ENCODE measurements around the gene CRY2. TPM values are rescaled to one million over a fixed set of nuclear protein-coding genes. Genes with fewer than 3 reads are reported as not detected.

The CRY2 gene
- total and polyA plus RNA-seq, 2 experiments from 2014 or later, result 9.5 to 15.4 TPM

GRCh38 chr11:45846974-45847910 lies at the start of gene CRY2 (continued):
- no peak for TF ChIP-seq STAT1 (IDR thresholded peaks at IDR 0.05; ENCODE audit: unreplicated experiment)

GRCh38 chr11:45798793-45799441 lies 48.4 kb upstream of the CRY2 start:
- ATAC-seq (no peak), DNase-seq (ENCODE audit: low spot score) (no peak)
- Histone ChIP-seq H4K20me1 (replicated peaks; ENCODE audit: insufficient read depth) (no peaks in the 10 kb centered on the region), H3K4me2 (no peak overlapping the region), H3K27me3 (ENCODE audit: insufficient read depth) (peaks cover 18% of the 10 kb centered on the region), H3K79me2 (replicated peaks; ENCODE audit: insufficient read depth) (no peaks in the 10 kb centered on the region), H2AFZ (peak overlapping the region; percentile 93), H3F3A (replicated peaks; ENCODE audit: low read depth) (no peaks in the 10 kb centered on the region), H3K4me1 (ENCODE audit: insufficient read depth) (no peaks in the 10 kb centered on the region), H3K9me2 (ENCODE audit: insufficient read depth) (no peaks in the 10 kb centered on the region; the same call in 1 of the 2 replicates), H3K27ac (ENCODE audit: low read depth) (no peak overlapping the region), H3K4me3 (no peak overlapping the region), H3K36me3 (ENCODE audit: insufficient read depth) (no peaks in the 10 kb centered on the region)
- Mint-ChIP-seq H3K4me1 (peaks cover 3% of the 10 kb centered on the region; the same call in 2 of the 3 replicates), H3K27ac (no peak overlapping the region), H3K4me3 (no peak overlapping the region), H3K27me3 (ENCODE audit: insufficient read depth, low read depth, poor library complexity) (peaks cover 27% of the 10 kb centered on the region), H3K36me3 (ENCODE audit: low read depth) (no peaks in the 10 kb centered on the region; the same call in 2 of the 3 replicates), H3K9me3 (no peaks in the 10 kb centered on the region)
- no peak for TF ChIP-seq CREB1 (CRISPR knock-in tag; IDR thresholded peaks at IDR 0.05; ENCODE audit: low read depth)
- TF ChIP-seq POLR2AphosphoS5 (IDR thresholded peaks at IDR 0.05; ENCODE audit: low read depth), result no peak
- TF ChIP-seq ETS1 (IDR thresholded peaks at IDR 0.05), result no peak
- no peak for TF ChIP-seq NANOG (IDR thresholded peaks at IDR 0.05; ENCODE audit: borderline replicate concordance)
- no peak for TF ChIP-seq EZH2 (IDR thresholded peaks at IDR 0.05; ENCODE audit: low read depth, unreplicated experiment)
- TF ChIP-seq STAT1 (IDR thresholded peaks at IDR 0.05; ENCODE audit: unreplicated experiment), result no peak
- TF ChIP-seq REST (IDR thresholded peaks at IDR 0.05; ENCODE audit: unreplicated experiment), result no peak
- TF ChIP-seq CTCF (conservative IDR thresholded peaks at IDR 0.05; ENCODE audit: low read depth in 2 of 2), result no peak
- no peak for TF ChIP-seq ZNF331 (CRISPR knock-in tag; IDR thresholded peaks at IDR 0.05; ENCODE audit: low read depth)
- no peak for TF ChIP-seq JUNB (IDR thresholded peaks at IDR 0.05; ENCODE audit: unreplicated experiment)
- TF ChIP-seq EZH2phosphoT487 (IDR thresholded peaks at IDR 0.05; ENCODE audit: unreplicated experiment), result no peak
- no peak for TF ChIP-seq ZNF114 (CRISPR knock-in tag; IDR thresholded peaks at IDR 0.05)

Data from GM23338 (cell line).